Measurements from ENCODE around the gene ABCB6. TPM values are rescaled to one million over a fixed set of nuclear protein-coding genes. Genes with fewer than 3 reads are reported as not detected.

ABCB6 gene
- total RNA-seq, 1 donor, result 27.3 TPM

- DNase-seq (ENCODE audit: low read depth), result no peak
- H3K4me3 ChIP-seq (ENCODE audit: low read depth, low read length), result no peak overlapping the region
- TF ChIP-seq CTCF (IDR thresholded peaks at IDR 0.05; ENCODE audit: insufficient read depth, low read length), result no peak
These were observed 5.2 kb downstream of the ABCB6 start for GRCh38 chr2:219213486-219214071.

GRCh38 chr2:219213026-219213415 is 5.7 kb downstream of the ABCB6 start:
- no peak for DNase-seq (ENCODE audit: low read depth)
- no peak for TF ChIP-seq CTCF (IDR thresholded peaks at IDR 0.05; ENCODE audit: insufficient read depth, low read length)
- no peak overlapping the region for H3K4me3 ChIP-seq (ENCODE audit: low read depth, low read length)

GRCh38 chr2:219210886-219211362 is 7.8 kb downstream of the ABCB6 start:
- no peak for DNase-seq (ENCODE audit: low read depth)
- no peak overlapping the region for H3K4me3 ChIP-seq (ENCODE audit: low read depth, low read length)
- TF ChIP-seq CTCF (IDR thresholded peaks at IDR 0.05; ENCODE audit: insufficient read depth, low read length), result no peak

GRCh38 chr2:219210196-219210885 is 8.4 kb downstream of the ABCB6 start:
- no peak for DNase-seq (ENCODE audit: low read depth)
- H3K4me3 ChIP-seq (ENCODE audit: low read depth, low read length), result no peak overlapping the region
- no peak for TF ChIP-seq CTCF (IDR thresholded peaks at IDR 0.05; ENCODE audit: insufficient read depth, low read length)

GRCh38 chr2:219209236-219210195 is 9.2 kb downstream of the ABCB6 start:
- H3K4me3 ChIP-seq (ENCODE audit: low read depth, low read length), result no peak overlapping the region
- TF ChIP-seq CTCF (IDR thresholded peaks at IDR 0.05; ENCODE audit: insufficient read depth, low read length), result no peak
- no peak for DNase-seq (ENCODE audit: low read depth)

- TF ChIP-seq CTCF (IDR thresholded peaks at IDR 0.05; ENCODE audit: insufficient read depth, low read length), result no peak
- H3K4me3 ChIP-seq (ENCODE audit: low read depth, low read length), result peak overlapping the region; percentile 86
- DNase-seq (ENCODE audit: low read depth), result peak; percentile 52
These were observed 10.6 kb downstream of the ABCB6 start for GRCh38 chr2:219207884-219208740.
